Endothelial cell of umbilical vein (primary cell): ENCODE results near the gene SORCS3.

Experiments
- POLR2A ChIP-seq: IDR thresholded peaks from 2 replicates; pipeline ENCODE4 v1.6.1; 2012; ENCODE audit warnings: low read depth, mild to moderate bottlenecking, control low read depth, low read length
- TF ChIP-seq, protein P1 (sequence below), 2 donors: IDR thresholded peaks; 1 replicate in 1 of 2; 2 replicates in 1 of 2; pipeline ENCODE4 v1.5.1; 2011; ENCODE audit warnings: low read length in 2 of 2, mild to moderate bottlenecking in 2 of 2, moderate library complexity in 2 of 2, control low read depth in 1 of 2, inconsistent platforms in 1 of 2, low read depth in 1 of 2; ENCODE audit not compliant: insufficient read depth in 1 of 2; ENCODE audit errors: extremely low read depth in 1 of 2

GRCh38 chr10:105085980-105086379 lies 444.9 kb downstream of the SORCS3 start:
- no peak for TF ChIP-seq POLR2A
- TF ChIP-seq, protein P1, sequence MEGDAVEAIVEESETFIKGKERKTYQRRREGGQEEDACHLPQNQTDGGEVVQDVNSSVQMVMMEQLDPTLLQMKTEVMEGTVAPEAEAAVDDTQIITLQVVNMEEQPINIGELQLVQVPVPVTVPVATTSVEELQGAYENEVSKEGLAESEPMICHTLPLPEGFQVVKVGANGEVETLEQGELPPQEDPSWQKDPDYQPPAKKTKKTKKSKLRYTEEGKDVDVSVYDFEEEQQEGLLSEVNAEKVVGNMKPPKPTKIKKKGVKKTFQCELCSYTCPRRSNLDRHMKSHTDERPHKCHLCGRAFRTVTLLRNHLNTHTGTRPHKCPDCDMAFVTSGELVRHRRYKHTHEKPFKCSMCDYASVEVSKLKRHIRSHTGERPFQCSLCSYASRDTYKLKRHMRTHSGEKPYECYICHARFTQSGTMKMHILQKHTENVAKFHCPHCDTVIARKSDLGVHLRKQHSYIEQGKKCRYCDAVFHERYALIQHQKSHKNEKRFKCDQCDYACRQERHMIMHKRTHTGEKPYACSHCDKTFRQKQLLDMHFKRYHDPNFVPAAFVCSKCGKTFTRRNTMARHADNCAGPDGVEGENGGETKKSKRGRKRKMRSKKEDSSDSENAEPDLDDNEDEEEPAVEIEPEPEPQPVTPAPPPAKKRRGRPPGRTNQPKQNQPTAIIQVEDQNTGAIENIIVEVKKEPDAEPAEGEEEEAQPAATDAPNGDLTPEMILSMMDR (IDR thresholded peaks at IDR 0.05; ENCODE audit: extremely low read depth in 1 of 2, insufficient read depth in 1 of 2, low read depth in 1 of 2, low read length in 2 of 2) = no peak
